NCI-H82 treated with DMSO at 0.1 percent for 48 hours (cell line): ENCODE results near the gene ADGRG7.

Source experiments
- DNase-seq: peaks from one replicate; lab custom pipeline; 2025; ENCODE audit not compliant: unreplicated experiment; lab: John Stamatoyannopoulos, UW

Gene ADGRG7

DNA sequence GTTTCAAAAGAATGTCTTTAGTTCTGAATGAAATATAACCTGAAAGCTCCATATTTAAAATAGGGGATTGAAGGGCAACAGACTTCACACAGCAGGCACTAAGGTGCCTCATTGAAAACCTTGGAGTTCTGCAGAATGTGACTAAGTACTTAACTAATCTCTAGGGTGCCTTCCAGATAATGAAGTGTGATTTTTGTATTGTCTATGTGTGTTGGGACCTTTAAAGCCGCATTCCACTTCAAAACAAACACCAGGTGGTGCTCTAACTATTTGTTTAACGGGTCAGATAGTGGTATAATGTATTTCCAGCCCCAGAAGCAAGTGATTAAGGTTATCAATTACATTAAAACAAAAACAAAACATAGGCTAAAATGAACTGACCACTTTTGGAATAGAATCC lies 127.9 kb downstream of the ADGRG7 start:
- DNase-seq = no peak

DNA sequence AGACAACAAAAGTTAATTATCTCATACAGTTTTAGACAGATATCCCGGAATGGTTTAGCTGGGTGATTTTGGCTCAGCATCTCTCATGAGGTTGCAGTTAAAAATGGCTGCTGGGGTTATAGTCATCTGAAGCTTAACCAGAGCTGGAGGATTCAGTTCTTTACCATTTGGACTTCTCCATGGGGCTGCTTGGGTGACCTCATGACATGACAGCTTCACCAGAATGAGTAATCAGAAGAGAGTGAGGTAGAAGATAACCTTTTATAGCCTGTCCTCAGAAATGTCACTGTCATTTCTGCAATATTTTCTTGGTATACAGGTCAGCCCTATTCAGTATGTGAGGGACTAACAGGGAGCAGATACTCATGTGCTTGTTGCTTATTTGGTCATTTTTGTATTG lies 130.8 kb downstream of the ADGRG7 start:
- no peak for DNase-seq

DNA sequence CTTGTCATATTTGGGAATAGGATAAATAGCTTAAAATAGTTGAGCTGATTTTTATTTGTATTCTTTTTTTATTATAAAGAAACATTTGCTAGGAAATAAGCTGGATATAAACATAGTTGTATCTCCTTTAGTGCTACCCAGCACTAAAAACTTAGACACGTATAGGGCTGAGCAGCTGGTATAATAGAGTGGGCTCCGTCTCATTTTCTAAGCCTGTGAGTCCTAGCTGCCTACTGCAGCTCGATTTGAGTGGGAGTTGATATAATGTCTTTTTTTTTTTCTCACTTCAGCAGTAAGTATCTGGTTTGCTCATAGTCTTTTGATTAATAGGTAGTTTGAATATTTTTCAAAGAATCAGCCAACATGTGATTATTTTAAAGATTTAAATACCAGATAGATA lies 134.1 kb downstream of the ADGRG7 start:
- DNase-seq = no peak

DNA sequence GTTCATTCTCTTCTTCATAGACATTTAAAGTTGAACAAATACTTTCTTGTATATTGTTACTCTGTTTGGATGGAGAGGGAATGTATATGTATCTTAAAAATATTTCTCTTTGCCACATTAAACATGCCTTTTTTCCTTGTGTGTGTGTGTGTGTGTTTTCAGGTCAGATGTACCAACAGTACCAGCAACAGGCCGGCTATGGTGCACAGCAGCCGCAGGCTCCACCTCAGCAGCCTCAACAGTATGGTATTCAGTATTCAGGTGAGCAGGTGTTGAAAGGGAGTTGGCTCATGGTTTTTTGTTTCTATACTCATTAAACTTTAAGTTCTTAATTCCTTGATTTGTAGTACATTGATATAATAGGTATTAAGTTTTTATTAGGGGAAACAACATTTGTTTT lies 135.3 kb downstream of the ADGRG7 start:
- DNase-seq = no peak
